GM21619 (cell line): ENCODE data around the gene FGFR3.

Source experiments
- ATAC-seq: cut with Tn5 transposase; IDR thresholded peaks from one replicate; pipeline ENCODE4 v1.9.1; 2021; ENCODE audit not compliant: unreplicated experiment

Gene FGFR3

DNA sequence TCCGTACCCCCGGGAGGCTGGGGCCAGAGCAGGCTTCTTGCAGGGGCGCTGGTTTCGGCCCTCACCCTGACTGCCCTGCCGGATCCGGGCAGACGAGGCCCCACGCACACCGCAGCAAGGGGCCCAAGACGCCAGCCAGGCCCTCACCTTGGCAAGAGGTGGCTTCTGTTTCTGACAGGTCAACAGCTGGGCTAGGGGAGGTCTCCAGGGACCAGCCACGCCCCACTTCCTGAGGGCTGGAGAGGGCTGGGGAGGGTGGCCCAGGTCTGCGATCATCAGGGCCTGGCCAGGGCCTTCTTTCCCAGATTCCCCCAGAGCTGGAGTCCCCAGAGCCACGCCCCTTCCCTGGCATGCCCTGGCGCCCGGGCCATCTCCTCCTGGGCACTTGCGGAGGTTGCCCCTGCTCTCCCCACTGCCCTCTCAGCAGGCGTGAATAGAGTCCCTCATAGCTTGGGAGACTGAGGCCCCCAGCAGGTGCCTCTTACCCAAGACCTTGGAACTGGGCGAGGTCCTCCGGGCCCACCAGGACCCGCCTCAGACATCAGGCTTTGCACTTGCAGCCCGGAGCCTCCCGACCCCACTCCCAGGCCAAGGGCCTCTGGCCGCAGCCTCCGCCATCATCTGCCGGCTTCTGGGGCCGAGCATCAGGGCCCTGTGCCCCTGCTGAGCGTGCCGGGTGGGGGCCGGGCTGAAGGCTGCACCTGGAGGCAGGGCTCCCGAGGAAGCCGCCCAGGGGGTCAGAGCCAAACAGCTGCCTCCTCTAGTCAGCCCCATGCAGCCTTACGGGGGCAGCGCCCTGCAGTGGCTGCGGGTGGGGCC lies 6.3 kb upstream of the FGFR3 start:
- no peak for ATAC-seq

DNA sequence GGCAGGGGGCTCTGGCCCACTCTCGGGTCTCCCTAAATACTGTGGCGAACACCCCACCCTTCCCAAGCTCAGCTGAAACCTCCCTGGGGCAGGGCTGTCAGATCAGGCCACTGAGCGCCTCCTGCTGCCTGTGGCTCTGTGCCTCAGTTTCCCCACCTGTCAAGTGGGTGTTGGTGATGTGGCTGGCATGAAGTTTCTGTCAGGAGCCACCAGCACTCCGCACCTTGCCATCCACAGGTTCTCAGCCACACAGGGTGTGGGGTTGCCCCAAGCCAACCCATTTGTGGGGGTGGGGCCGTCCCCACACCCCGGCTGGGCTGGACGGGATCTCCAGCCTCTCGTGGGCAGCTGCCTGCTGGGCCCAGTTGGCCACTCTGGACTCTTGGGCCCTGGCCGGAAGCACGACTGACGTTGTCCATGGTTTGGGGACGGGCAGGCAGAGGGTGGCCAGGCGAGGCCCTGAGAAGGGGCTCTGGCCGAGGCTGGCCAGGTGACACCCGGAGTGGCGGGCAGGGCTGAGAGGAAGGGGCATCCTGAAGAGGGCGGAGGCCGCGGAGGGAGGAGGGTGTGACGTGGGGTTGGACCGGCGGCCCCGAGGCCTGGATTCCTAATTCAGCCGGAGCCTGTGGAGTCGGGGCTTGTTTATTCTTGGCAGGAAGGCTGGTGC lies 5.5 kb upstream of the FGFR3 start:
- no peak for ATAC-seq

DNA sequence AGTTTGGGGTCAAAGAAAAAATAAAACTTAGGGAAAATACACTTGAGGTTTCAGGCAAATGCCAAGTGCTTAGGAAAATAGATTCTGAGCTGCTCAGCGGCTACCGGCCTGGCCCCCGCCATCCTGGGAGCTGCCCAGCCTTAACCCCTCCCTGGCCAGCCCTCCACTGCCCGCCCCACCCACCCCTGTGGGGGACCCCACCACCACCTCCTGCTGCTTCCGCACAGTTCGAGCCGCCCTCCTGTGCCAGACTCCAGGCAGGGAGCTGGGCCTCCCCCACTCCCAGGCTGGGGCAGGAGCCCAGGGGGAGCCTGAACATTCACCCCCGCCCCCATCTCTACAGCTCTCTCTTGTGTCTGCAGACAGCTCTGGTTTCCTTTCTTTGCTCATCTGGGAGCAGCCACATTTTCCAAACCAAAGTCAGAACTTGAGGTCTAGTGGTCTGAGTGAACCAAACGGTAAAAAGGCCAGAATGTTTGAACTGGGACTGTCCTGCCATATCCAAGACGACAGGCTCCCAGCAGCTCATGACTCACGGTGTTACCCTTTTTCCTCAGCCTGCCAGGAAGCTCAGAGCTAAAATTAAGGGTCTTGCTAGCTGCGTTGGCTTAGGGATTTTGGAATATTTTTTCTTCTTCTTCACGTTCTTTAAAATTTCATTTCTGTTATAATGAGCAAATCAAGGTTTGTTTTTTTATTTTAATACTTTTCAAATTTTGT lies 4.7 kb upstream of the FGFR3 start:
- no peak for ATAC-seq

DNA sequence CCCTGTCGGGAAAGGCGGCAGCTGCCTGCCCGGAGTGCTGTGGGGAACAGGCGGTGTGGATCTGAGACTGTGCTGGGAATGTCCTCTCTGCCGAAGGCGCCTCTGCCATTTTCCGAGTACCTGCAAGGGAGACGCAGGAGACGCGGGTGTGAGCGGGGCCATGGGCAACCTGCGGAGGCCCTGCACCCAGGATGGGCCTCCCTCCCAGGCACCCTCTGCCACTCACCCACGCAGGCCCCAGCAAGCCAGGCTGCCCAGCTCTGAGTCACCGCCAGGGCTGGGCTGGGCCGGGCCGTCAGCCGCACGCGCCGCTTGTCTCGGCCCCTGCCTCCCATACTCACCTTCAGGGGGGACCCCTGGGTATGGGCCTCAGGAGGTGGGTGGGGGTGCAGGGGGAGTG lies 3.5 kb upstream of the FGFR3 start:
- no peak for ATAC-seq

DNA sequence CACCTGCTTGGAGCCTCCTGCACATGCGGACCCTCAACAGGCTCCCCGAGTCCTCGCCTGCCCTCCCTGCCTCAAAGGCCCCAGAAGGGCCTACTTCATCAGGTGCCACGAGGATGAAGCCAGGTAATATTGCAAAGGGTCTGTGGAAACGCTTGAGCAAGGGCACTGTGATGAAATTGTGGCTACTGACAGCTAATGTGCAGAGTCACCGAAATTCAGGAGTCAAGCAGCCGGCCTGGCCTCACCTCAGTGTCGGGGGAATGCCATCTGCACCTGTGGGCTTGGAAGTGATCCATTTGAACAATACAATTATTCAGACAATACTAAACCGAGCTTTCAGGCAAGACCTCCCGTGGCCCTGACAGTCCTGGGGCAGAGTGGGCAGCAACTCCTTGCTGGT lies 3.1 kb upstream of the FGFR3 start:
- ATAC-seq = no peak

DNA sequence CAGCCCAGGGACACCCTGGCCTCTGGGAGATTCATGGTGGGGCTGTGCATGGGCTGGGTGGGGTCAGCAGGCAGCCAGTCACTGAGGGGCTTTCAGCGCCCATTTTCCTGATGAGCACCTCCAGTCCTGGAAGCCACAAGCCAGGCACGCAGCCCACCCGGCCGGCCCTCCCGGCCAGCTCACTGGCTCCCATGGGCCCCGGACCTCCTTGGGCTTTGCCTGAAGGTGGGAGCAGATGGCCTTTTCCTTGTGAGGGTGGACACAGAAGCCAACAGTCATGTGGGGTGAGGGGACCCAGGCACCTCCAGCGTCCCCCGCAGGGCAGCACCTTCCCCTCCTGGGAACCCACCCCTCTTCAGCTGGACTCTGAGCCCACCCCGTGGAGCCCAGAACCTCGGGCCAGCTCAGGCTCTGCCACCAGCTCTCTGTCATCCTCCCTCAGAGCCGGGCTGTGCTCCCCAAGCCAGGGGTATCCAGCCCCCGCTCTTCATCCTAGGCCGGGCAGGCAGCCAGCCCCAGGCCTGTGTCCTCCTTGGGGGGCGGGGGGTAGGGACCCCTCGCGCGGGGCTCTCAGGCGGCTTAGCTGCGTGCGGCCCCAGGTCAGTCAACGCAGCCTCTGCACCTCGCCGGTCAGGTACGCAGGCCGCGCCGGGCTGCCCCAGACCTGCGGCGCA lies 798 bp upstream of the FGFR3 start:
- peak; percentile 12 for ATAC-seq

DNA sequence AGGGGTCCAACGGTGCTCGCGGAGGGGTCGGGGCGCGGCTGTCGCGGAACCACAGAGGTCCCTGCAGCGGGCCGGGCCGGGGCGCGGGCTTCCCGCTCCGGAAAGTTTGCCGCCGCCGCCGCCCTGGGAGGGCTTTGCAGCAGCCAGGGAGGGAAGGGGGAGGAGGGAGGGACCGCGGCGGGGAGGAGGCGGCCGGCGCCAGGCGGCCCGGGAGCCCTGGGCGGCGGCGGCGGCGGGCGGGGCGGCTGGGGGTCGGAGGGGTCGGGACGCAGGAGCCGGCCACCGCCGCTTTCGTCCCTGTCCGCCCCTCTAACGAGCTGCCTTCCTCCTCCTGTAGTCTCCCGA lies 375 bp downstream of the FGFR3 start:
- ATAC-seq = no peak

DNA sequence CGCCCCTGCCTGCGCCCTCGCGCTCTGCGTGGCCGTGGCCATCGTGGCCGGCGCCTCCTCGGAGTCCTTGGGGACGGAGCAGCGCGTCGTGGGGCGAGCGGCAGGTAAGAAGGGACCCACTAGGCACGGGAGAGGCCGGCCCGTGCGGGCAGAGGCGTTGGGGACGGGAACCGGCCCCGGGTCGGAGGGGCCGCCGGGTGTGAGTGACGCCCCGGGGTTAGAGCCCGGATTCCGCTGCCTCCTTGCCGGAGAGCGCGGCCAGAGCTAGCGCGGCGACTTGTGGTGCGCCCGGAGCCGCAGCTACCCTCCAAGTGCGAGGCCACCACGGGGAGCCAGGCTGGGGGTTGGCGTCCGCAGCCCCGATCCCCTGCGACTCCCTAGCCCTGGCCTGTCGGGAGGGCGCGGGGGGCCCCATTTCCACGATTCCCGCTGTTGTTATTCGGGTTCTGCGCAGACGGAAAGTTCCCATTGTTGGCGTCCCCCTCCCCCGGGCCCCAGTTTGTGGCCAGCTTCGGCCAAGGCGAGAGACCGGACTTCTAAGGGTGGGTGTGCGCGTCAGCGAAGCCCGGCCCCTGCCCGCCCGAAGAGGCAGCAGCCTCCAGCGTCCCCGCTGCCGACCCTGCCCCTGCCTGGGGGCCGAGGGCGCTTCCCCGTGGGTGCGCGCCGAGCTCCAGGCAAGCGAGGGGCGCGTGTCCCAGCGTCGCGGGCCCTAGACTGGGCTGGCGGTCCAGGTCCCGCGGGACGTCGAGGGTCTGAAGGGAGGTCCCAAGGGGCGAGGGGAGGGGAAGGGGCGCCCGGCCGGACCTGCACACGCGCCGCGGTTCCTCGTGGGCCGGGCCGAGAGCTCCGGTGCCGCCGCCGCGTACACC lies 1.1 kb downstream of the FGFR3 start:
- ATAC-seq = no peak

DNA sequence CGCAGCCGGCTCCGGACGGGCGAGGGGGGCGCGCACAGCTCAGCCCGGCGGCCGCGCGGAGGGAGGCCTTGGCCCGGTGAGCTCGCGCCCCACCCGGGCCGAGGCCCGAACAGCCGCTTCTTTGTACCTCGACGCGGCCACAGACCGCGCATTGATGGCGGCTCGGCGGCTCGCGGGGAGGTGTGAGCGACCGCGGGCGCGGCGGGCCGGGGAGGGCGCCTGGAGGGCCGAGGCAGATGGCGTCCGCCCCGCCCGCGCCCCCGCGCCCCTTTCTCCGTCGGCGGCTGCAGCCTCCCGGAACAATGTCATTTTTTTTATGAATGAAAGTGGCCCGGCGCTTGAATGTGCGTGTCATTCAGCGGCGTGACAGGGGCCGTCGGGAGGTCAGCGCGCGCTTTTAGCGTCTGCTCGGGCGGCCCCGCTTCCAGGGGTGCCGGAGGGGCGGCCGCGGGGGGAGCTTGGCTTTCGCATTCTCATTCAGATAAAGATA lies 1.8 kb downstream of the FGFR3 start:
- no peak for ATAC-seq

DNA sequence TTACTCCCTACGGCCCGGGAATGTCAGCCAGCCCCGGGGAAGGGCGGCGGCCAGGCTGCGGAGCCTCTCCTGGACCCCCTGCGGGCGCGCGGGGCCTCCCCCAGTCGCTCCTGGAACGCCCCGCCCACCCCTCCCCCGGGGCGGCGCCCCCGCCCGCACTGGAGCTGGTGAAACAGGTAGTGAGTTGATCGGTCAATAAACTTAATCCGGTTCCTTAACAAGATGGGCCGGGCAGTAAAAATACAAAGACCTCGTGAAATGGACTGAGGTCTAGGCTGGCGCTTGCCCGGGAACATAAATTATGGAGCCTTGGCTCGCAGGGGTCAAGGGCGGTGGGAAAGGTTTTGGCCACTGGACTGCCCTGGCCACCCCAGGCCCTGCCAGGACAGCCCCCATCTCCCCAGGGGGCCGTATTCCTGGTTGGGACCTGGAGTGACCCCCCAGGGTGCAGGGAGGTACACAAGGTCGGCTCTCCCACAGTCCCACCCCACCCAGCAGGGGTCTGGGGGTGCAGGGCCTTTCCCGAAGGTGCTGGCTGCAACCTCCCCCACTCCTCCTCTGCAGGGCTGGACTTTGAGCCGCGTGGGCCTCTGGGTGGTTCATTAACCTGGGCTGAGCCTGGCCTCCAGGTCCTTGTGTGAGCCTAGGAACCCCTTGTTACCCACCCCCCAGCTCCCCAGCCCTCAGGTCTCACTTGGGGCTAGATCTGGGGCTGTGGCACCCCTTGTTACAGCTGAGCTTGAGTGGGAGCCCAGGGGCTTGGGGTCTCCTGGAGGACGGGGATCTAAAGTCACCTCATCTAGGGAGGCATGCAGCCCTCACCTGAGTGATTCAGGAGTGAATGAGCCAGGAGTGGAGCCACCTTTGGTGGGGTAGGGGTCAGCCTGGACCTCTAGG lies 2.5 kb downstream of the FGFR3 start:
- ATAC-seq = no peak

DNA sequence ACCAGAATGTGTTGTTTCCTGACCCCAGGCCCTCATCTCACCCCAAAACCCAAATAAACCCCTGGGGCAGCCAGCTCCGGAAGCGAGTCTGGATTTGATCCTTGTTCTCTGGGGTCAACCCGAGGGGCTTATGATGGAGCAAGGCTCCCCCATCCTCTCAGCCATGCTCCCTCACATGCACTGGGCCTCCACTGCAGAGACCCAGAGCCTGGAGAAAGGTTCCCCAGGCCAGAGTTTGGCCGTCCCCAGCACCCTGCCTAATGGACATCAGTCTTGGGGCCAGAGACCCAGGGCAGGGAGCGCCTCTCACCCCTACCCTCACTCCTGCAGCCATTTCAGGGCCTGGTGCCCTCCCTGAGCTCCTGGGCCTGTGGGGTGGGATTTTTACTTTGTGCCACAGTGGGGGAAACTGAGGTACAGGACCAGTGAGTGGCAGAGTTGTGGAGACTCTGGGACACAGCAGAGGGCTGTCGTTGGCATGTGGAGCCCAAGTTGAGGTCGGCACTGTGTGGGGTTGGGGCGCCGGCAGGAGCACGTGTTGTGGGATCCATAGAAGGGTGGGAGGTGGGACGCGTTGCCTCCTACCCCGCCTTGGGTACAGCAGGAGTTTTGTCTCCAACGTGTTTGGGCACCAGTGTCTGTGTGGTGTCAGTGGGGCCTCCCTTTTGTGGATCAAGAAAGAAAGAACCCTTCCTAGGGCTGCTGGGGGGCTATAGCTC lies 3.6 kb downstream of the FGFR3 start:
- no peak for ATAC-seq

DNA sequence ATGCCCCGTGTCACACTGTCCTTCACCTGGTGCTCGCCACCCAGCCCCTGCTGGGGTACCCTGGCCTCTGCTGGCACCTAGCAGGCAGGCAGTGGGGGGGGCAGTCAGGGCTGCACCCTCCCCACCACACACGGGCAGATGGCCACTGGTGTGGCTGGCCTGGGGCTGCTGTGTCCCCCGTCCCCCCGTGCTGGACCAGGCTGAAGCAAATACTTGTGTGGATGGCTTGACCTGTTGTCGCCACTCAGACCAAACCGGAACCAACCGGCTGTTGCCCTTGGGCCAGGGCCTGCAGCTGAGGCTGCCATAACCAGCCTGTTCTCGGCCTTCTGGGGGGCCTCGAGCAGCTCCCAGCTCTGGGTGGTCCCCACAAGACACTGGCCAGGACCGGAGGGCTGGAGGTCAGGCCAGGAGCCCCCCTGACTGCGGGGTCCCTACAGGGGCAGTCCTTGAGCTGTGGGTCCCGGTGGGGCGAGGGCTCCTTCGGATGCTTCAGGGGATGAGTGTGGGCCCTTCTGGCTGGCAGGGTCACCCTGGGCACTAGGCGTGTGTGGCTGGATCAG lies 4.3 kb downstream of the FGFR3 start:
- ATAC-seq = no peak

DNA sequence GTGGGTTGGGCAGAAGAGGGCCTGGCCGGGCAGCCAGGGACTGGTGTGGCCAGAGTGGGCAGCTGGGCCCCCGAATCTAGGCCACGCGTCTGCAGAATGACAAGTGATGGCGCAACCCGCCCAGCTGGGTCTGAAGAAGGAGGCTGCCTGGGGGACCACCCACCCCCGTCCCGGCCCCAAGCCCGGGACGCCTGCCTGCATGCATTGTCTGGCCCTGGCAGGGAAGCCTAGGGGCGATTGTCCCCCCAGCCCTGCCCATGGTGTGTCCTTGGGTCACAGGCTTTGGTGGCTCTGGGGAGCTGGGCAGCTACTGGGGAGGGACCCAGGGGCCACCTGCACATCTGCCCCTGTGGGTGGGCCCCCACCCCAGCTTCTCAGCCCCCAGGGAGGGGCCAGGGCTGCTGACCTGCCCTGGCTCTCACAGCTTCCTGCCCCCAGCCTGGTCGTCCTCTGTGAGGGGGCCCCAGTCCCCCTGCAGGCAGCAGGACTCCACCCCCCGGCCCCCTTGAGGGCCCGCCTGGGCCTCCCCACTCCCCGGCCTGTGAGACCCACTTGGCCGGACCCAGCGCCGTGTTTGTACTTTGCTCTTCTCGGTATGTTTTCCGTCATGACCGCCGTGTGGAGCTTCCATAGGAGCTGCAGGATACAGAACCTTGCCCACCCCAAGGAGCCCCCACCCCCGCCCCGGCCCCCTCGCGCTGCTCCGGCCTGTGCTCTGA lies 4.9 kb downstream of the FGFR3 start:
- no peak for ATAC-seq

DNA sequence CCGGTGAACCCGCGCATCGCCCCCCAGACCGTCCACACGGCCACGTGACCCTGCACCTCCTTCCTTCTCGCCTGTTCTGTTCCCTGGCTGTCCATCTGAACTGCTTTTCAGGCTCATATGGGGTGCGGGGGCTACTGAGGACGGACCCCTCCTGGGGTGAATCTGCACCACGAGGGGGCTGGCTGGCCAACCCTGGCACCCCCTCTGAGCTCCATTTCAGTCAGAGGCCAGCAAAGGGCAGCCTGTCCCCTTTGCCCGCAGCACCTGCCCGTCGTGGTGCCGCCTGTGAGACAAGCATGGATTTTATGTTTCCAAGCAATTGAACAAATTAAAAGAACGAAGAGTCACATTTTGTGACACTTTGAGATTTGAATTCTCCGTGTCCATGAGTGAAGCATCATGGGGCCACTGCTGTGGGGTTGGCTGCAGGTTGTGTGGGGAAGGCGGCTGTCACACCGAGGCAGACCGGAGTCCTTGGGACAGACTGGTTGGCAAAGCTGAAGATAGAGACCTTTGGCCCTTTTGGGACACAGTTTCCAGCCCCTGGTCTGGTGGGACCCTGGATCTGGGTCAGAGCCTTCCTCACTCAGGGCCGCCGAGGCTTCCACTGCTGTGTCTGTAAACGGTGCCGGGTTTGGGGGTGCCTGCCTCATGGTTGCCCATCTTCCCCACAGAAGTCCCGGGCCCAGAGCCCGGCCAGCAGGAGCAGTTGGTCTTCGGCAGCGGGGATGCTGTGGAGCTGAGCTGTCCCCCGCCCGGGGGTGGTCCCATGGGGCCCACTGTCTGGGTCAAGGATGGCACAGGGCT lies 5.7 kb downstream of the FGFR3 start:
- no peak for ATAC-seq

DNA sequence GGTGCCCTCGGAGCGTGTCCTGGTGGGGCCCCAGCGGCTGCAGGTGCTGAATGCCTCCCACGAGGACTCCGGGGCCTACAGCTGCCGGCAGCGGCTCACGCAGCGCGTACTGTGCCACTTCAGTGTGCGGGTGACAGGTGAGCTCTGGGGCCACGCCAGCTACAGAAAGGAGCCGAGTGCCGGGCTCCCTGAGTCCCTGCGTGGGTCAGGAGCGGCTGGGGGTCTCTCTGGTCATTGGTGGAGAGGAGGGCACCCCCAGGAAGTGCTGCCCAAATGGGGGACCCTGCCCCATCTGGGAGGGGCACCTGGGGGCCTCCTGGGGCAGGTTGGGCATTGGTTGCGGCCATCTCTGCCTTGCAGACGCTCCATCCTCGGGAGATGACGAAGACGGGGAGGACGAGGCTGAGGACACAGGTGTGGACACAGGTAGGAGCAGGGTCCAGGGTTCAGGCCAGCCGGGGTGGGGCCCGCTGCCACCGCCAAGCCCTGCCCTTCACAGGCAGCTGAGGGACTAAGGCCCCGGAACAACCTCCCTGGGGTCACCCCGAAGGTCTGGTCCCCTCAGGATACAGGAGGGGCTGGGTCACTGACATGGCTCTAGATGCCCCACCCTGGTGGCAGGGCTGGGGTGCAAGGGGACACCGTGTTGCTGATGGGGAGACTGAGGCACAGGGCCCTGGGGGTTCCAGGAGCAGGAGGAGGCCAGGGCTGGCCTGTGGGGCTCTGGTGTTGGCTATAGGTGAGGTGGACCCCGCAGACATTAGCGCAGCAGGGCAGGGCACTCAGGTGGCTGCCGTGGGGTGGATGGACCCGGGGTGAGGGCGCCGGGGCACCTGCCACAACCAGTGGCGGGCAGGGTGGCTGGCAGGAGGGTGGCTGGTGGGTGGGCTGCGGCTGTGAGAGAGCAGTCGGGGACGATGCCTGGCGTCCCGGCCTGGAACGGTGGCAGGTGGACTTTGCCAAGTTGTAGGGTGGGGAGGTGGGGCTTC lies 6.6 kb downstream of the FGFR3 start:
- ATAC-seq = no peak

DNA sequence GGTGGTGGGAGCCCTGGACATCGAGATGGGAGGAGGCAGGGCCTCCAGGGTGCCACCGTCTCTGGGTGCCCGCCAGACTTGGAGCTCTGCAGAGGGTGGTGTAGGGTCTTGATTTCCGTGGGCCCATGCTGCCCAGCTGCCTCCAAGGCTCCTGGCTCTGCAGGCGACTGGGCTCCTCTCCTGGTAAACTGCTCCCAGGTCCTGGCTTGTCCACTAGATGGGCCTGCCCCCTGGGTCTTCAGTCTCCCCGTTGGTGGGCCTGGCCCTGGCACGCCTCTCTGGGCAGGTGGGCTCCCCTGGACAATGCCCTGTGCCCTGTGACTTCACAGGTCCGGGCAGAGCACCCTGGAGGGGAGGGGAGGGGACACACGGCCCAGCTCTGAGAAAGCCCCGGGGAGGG lies 7.7 kb downstream of the FGFR3 start:
- ATAC-seq = no peak
